ENCODE results near the gene ANKMY1. TPM values are rescaled to one million over a fixed set of nuclear protein-coding genes. Genes with fewer than 3 reads are reported as not detected.

The ANKMY1 gene
- total and polyA plus RNA-seq, 2 of the 8 experiments (the other 6 are each of a cell fraction or from before 2014, with no cell fraction given): 4.5 to 4.8 TPM

- ChIA-PET CTCF (ENCODE audit: partially characterized antibody) (interaction anchor here (0.7 to 1.9 kb wide), 2 partner anchors 28 to 54 kb away, joined by 3 to 5 read pairs; no protein-coding TSS in a partner anchor), POLR2A (ENCODE audit: partially characterized antibody) (no interaction called here)
- no peak overlapping the region for H2BK15ac ChIP-seq (ENCODE audit: low read length)
- no peak overlapping the region for H3K56ac ChIP-seq (replicated peaks; ENCODE audit: insufficient read length, low read depth, low read length)
- H3K79me1 ChIP-seq (ENCODE audit: low read depth, low read length): 0 out of 2 replicates have a peak, but pooled peaks cover 2% of the 10 kb centered on the region
- H2BK5ac ChIP-seq (ENCODE audit: low read depth, low read length): no peak overlapping the region
- H4K5ac ChIP-seq (ENCODE audit: insufficient read length, low read depth, low read length): no peak overlapping the region
- H3K18ac ChIP-seq (ENCODE audit: extremely low read depth, low read length): no peak overlapping the region
- H4K8ac ChIP-seq (ENCODE audit: extremely low read depth, insufficient read depth, low read length): no peak overlapping the region
- WGBS, 2 experiments (ENCODE audit: extremely low coverage in 1 of 2, insufficient coverage in 1 of 2, insufficient read length in 1 of 2, insufficient replicate concordance in 2 of 2, low coverage in 1 of 2, low lambda C conversion rate in 2 of 2, missing lambda C conversion rate in 1 of 2): 92% methylated on average over 4 of the region's 4 CpGs; no CpG with 5 or more reads in 1 of the 2 experiments
- no peak overlapping the region for H3K9ac ChIP-seq (replicated peaks in 1 of 4; ENCODE audit: extremely low read depth in 1 of 4, low read depth in 3 of 4, low read length in 3 of 4)
- H4K20me1 ChIP-seq (replicated peaks in 1 of 2; ENCODE audit: control insufficient read depth in 1 of 2, insufficient read depth in 2 of 2, low read length in 2 of 2): no peaks in the 10 kb centered on the region
- no peak overlapping the region for H2BK120ac ChIP-seq (replicated peaks; ENCODE audit: low read depth, low read length)
- H3K79me2 ChIP-seq (ENCODE audit: control insufficient read depth in 1 of 2, insufficient read depth in 2 of 2, low read length in 2 of 2): no peaks in the 10 kb centered on the region
- no peak overlapping the region for H2BK12ac ChIP-seq (ENCODE audit: low read depth, low read length)
- FAIRE-seq: no peak
- peaks cover 0 to 5% (median 3%) of the 10 kb centered on the region in 4 experiments; a peak in 2 of 8 replicates for H3K36me3 ChIP-seq (ENCODE audit: control insufficient read depth in 2 of 4, insufficient read depth in 4 of 4, low read length in 3 of 4)
- H3K4ac ChIP-seq (replicated peaks; ENCODE audit: insufficient read length, low read depth, low read length): no peak overlapping the region
- H2BK20ac ChIP-seq (ENCODE audit: low read length): no peak overlapping the region
- DNase-seq (ENCODE audit: low read depth in 1 of 2, low spot score in 2 of 2): no peak
- no peak overlapping the region for H3K14ac ChIP-seq (ENCODE audit: insufficient read length)
- H4K91ac ChIP-seq (replicated peaks; ENCODE audit: insufficient read length, low read length): no peak overlapping the region
- H2AK5ac ChIP-seq (ENCODE audit: low read depth, low read length): no peak overlapping the region
- H2AFZ ChIP-seq (ENCODE audit: low read length): no peak overlapping the region
- H3K27ac ChIP-seq (ENCODE audit: low read depth, low read length): no peak overlapping the region
- no peak overlapping the region for H3K23ac ChIP-seq (ENCODE audit: insufficient read length)
- no peaks in the 10 kb centered on the region for H3K4me1 ChIP-seq (replicated peaks in 1 of 4; ENCODE audit: control insufficient read depth in 3 of 4, insufficient read depth in 4 of 4, low read length in 3 of 4)
- no peak overlapping the region for H3K4me2 ChIP-seq (ENCODE audit: insufficient read depth in 1 of 2, low read depth in 2 of 2, low read length in 2 of 2)
- 0 out of 7 replicates have a peak, but pooled peaks cover 0 to under 1% (median 0%) of the 10 kb centered on the region in 4 experiments for H3K27me3 ChIP-seq (replicated peaks in 1 of 4; ENCODE audit: control insufficient read depth in 3 of 4, extremely low read depth in 1 of 4, insufficient read depth in 3 of 4, low read length in 3 of 4)
- H3K23me2 ChIP-seq (ENCODE audit: low read depth, low read length): no peaks in the 10 kb centered on the region
- no peak overlapping the region for H3K4me3 ChIP-seq (ENCODE audit: extremely low read depth in 1 of 4, insufficient read depth in 2 of 4, low read depth in 3 of 4, low read length in 4 of 4)
- H3K9me3 ChIP-seq (ENCODE audit: insufficient read depth in 2 of 2, low read depth in 1 of 2, low read length in 1 of 2): peaks cover 6 to 11% of the 10 kb centered on the region in 2 experiments; a peak in 2 of 4 replicates
- TF ChIP-seq SAP30 (IDR thresholded peaks at IDR 0.05; ENCODE audit: insufficient read depth, insufficient replicate concordance, low read length) (no peak), HDAC2 (IDR thresholded peaks at IDR 0.05; ENCODE audit: borderline replicate concordance in 1 of 2, low read depth in 2 of 2, low read length in 2 of 2) (no peak), E2F6 (IDR thresholded peaks at IDR 0.05) (no peak), KDM1A (IDR thresholded peaks at IDR 0.05; ENCODE audit: borderline replicate concordance, low read length) (no peak), CBX5 (IDR thresholded peaks at IDR 0.05; ENCODE audit: low read depth, low read length) (no peak), SRF (IDR thresholded peaks at IDR 0.05; ENCODE audit: low read depth, low read length) (no peak), TEAD4 (IDR thresholded peaks at IDR 0.05; ENCODE audit: low read depth, low read length) (no peak), TBP (IDR thresholded peaks at IDR 0.05; ENCODE audit: low read depth, low read length) (no peak), PHF8 (conservative IDR thresholded peaks at IDR 0.05; ENCODE audit: low read depth, low read length) (no peak), SIX5 (IDR thresholded peaks at IDR 0.05; ENCODE audit: low read depth, low read length) (no peak), CTBP2 (IDR thresholded peaks at IDR 0.05; ENCODE audit: borderline replicate concordance, insufficient read depth, insufficient read length, low read length) (no peak), RFX5 (IDR thresholded peaks at IDR 0.05; ENCODE audit: borderline replicate concordance, low read depth, low read length) (no peak), CHD2 (IDR thresholded peaks at IDR 0.05; ENCODE audit: low read length) (no peak)
Observed at GRCh38 chr2:240551288-240551687, 6.5 kb downstream of the ANKMY1 start.
